GDM1 (cell line): ENCODE measurements around the gene SPPL2C.

ENCODE experiments used
- DNase-seq: peaks from one replicate; lab custom pipeline; 2025; lab: John Stamatoyannopoulos, UW

The SPPL2C gene

DNA sequence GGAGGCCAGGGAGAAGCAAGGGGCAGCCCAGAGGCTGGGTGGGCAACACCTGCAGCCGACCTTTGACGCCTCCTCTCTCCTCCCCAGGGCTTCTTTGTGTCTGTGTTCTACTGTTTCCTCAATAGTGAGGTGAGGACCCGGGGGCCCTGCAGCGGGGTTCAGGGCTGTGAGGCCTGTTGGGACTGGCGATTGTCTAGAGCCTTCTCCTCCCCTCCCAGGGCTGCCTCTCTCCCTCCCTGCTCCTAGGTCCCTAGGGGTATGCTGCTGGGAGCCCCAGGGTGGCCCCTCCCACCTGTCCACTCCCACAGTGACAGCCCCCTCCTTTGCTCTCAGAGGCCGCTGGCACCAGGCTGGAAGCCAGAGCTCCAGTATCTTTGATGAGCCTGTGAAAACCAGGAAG is 10.8 kb upstream of the SPPL2C start:
- DNase-seq, result no peak

DNA sequence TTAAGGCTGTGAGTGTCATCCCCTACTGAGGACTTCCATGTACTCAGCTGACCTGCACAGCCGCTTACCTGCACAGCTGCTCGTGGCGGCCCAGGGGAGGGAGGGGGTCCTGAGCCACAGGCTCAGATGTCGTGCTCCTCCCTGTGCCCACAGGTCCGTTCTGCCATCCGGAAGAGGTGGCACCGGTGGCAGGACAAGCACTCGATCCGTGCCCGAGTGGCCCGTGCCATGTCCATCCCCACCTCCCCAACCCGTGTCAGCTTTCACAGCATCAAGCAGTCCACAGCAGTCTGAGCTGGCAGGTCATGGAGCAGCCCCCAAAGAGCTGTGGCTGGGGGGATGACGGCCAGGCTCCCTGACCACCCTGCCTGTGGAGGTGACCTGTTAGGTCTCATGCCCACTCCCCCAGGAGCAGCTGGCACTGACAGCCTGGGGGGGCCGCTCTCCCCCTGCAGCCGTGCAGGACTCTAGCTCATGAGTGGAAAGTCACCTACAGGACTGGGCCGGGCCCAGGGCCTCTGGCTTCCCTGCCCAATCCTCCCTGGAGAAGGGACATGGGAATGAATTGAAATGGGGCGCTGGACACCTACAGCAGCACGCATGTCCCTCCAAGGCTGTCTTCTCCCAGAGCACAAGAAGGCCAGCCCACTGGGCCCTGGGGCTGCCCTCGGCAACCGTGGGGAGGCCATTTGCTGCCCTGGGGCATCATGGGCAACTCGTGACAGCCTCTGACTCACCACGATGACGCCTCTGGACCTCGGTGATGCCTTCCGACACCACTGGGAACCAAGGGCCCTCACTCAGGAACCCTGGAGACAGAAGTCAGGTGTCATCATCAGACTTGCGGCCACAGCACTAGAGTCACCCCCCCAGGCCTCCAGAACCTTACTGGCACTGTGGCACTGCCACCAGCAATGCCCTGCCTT is 9.9 kb upstream of the SPPL2C start:
- no peak for DNase-seq

DNA sequence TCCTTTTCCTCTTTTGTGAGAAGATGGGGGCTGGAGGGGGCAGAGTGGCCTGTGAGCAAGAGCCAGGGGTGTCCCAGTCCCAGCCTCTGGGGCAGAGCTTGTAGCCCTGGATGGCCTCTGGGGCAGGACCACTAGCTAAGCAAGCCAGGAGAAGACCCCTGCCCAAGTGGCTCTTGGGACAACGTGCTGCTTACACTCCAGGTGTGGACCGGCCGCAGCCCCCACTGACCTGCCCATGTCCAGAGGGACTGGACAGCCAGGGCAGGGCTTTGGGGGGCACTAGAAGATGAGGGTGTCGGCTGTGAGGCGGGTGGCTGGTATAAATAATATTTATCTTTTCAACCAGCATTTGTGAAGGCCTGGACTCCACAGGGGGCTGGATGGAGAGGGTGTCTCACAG is 9.2 kb upstream of the SPPL2C start:
- no peak for DNase-seq

DNA sequence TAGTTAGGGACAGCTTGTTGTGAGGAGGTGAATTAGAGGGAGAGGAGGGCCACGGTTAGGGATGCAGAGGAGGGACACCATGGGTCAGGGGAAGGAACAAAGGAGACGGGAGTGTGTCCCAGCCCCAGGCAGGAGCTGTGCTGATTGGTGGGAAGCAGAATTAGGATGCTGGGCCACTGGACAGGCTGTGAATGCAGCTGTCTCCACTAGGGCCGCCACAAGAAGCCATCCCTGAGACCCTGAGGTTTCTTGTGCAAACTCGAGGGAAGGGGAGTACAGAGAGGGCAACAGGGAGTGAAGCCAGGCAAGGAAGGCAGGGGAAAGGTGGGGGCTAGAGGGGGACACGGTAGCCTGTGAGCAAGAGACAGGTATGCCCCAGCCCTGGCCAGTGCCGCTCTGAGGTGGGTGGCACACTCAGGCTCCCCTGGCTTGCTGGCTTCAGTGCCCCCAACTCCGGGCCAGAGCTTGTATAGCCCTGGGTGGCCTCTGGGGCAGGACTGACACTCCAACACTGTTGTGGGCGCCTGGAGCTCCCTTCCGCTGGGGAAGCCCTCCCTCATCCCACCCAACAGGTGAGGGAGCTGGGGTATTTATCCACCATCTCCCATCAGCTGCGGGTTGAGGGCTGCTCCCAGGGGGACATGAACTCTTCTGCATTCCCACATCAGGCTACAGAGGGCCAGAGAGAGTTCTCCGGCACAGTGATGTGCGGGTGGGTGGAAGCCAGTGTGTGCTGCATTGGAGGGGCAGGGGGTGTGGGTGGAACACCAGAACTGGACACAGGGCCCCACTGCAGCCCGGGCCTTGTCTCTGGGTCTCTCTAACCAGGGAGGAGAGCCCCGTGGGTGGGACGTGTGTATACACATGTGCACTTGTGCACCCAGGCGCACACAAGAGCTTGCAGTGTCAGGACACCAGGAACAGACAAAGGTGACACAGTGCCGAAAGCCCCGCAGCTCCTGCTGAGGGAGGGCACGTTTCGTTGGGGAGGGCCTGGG is 8.3 kb upstream of the SPPL2C start:
- no peak for DNase-seq

DNA sequence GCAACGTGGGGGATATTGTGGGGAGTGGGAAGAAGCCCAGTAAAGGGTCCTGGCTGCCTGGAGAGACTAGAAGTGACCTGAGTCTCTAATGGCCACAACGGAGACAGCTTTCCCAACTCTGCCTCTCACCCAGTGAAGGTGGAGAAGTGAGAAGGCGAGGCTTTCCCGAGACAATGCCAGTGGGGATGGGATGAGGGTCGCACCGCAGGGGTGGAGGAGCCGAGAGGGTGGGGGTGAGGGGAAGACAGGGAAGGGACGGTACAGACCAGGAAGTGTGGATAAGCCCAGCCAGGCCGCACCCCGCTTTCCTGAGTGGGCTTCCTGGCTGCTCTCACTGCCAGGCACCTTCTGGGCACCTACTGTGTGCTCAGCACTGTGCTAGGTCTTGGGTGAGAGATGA is 7.5 kb upstream of the SPPL2C start:
- no peak for DNase-seq

DNA sequence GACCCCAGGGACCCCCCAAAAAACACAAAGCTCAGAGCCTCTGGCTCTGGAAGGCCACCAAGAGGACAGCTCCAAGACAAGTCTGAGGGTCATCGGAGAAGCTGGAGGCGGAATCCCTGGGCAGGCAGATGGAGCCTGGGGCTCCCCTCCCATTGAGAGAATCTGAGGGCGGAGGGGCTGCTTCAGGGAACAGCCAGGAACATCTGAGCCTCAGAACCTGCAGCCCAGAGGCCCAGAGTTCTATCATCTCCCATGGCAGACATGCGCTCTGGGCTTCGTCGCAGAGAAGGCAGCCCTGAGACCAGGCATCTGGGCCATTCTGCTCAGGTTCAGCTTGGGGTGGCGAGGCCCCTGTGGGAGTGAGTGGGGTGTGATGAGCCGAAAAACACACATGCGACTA is 7.1 kb upstream of the SPPL2C start:
- DNase-seq, result no peak

DNA sequence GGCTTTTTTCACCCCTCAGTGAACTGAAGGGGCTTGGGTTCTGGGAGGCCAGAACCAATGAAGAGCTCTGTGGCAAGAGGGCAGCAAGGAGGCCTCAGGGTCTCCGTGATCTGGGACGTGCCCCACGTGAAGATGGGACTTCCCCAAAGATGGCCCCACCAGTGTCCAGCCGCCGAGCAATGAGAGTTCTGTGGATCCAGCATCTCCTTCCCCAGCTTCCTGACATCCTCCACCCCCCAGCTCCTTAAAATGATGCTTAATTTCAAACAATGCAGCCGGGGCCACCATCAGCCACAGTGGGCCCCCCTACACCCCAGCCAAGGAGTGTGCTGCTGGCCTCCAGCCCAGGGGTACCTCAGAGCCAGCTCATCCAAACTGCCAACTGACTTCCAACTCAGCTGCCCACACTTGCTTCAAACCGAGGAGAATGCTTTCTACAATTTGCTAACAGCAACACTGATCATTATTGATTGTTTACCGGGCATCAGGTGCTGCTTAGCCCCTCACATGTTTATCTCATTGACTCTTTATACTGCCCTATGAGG is 5.9 kb upstream of the SPPL2C start:
- no peak for DNase-seq

DNA sequence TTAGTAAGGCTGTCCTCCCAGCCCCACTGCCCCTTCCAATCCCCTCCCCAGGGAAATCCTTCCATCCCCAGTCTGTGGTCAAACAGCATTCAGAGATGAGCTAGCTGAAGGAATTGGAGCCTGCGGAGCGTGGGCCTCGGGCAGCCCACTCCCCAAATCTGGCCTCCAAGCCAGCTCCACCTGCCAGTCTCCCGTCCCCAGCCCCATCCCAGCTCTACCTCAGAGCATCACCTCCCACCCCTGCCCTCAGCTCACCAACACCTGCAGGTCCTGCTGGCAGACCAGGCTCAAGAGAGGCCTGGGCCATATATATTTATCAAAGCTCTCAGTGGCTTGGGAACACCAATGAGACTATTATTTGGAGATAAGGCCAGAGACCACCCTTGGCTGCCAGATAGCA is 5.2 kb upstream of the SPPL2C start:
- no peak for DNase-seq

DNA sequence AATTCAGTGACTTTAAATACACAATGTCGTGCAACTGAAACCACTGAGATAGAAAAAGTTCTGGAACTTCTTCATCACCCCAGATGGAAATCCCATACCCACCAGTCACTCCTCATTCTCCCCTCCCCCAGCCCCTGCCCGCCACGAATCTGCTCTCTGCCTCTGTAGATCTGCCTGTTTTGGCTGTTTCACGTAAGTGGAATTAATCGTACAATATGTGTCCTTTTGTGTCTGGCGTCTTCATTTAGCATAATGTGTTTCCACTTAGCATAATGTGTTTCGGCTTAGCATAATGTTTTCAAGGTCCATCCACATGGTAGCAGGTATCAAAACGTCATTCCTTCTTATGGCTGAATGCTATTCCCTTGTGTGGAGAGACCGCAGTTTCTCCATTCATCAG is 3.5 kb upstream of the SPPL2C start:
- no peak for DNase-seq

DNA sequence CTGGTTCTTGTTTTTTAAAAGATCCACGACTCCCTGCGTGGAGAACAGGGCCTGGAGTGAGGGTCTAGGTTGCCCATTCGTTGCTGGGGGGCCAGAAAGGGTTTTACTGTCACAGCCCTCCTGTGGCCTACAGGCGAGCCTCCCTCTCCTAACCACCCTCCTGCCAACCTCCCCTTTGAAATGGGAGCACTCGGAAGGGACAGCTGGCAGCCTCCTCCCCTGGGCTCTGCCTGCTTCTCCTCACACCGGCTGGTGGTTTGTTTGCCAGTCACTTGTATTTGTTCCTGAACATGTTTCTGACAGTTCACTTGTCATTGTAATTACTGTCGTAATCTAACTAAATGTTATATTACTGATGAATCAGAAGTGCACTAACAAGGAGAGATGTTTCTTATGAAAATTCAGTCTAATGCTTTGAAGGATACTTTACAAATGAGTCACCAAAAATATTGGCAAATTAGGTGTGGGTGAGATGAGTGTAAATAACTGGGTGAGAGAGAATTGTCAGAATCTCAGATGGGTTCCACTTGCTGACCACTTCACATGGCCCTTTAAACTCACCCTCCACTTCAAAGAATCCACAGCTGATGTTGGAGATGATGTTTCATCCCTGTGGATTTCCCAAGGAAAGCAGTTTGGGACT is 2.7 kb upstream of the SPPL2C start:
- no peak for DNase-seq

DNA sequence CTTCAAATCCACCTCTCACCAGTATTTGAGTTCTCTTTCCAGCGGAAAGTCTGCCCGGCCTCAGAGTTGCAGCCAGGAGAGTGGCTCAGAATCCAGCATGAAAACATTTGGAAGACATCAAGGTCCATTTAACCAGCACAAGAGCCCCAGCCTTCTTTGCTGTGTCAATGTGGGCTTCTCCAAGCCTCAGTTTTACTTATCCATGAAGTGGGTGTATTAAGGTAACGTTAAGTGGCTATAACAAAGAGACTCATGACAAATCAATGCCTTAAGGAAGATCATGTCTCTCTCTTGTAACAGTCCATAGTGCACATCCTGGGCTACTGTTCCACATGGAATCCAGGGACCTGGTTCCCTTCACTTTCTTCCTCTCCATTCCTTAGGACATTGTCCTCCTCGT is 959 bp upstream of the SPPL2C start:
- no peak for DNase-seq

DNA sequence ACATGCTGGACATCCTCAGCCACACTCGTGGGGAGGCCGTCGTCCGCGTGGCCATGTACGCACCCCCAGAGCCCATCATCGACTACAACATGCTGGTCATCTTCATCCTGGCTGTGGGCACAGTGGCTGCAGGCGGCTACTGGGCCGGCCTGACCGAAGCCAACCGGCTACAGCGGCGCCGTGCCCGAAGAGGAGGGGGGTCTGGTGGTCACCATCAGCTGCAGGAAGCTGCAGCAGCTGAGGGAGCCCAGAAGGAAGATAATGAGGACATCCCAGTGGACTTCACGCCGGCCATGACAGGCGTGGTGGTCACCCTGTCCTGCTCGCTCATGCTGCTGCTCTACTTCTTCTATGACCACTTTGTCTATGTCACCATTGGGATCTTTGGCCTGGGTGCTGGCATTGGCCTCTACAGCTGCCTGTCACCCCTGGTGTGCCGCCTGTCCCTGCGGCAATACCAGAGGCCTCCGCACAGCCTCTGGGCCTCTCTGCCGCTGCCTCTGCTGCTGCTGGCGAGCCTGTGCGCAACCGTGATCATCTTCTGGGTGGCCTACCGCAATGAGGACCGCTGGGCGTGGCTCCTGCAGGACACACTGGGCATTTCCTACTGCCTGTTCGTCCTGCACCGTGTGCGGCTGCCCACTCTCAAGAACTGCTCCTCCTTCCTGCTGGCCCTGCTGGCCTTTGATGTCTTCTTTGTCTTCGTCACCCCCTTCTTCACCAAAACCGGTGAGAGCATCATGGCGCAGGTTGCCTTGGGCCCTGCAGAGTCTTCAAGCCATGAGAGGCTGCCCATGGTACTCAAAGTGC is 900 bp downstream of the SPPL2C start:
- DNase-seq, result no peak

DNA sequence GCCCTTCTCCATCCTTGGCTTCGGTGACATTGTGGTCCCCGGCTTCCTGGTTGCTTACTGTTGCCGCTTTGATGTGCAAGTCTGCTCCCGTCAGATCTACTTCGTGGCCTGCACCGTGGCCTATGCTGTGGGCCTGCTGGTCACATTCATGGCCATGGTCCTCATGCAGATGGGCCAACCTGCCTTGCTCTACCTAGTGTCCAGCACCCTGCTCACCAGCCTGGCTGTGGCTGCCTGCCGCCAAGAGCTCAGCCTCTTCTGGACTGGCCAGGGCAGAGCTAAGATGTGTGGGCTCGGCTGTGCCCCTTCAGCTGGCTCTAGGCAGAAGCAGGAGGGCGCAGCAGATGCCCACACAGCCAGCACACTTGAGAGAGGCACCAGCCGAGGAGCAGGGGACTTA is 1.5 kb downstream of the SPPL2C start:
- DNase-seq, result no peak

DNA sequence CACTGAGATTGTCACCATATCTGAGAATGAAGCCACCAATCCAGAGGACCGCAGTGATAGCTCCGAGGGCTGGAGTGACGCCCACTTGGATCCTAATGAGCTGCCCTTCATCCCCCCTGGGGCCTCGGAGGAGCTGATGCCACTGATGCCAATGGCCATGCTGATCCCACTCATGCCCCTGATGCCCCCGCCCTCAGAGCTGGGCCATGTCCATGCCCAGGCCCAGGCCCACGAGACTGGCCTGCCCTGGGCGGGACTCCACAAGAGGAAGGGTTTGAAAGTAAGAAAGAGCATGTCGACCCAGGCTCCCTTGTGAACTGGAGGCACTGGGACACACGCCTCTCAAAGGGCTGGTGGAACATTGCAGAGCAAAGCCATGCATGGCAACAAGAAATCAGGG is 2.0 kb downstream of the SPPL2C start:
- DNase-seq, result no peak

DNA sequence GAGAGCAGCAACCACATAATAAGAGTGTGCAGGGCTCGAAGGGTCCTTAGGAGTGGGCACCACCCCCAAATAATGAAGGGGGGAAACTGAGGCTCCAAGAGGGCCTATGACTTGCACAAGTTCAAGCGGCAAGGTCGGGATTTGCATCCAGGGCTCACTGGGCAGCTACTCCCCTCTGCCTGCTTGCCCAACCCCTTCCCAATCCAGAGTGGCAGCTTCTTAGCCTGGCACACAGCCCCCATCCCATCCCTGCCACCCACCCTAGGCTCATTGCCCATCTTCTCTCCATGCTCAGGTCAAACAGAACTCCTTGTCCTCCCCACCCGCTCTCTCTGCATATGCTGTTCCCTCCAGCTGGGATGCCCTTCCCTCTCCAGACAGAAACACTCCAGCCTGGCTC is 2.4 kb downstream of the SPPL2C start:
- DNase-seq, result no peak

DNA sequence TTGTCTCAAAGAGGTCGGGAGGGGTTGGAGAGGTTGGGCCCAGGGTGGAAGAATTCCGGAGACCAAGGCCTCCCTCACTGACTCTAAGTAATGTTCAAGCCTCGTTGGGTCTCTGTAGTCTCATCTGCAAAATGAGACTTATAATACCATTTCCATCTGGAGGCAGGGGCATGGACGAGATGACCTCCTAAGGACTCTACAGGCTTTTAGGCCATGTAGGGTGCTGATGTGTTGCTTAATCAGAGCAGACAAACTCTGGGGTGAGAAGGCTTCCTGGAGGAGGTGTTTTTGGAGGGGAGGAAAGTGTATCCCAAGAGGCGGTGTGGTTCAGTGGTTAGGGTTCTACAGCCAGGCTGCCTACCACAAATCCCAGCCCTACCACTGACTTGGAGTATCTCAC is 3.1 kb downstream of the SPPL2C start:
- no peak for DNase-seq

DNA sequence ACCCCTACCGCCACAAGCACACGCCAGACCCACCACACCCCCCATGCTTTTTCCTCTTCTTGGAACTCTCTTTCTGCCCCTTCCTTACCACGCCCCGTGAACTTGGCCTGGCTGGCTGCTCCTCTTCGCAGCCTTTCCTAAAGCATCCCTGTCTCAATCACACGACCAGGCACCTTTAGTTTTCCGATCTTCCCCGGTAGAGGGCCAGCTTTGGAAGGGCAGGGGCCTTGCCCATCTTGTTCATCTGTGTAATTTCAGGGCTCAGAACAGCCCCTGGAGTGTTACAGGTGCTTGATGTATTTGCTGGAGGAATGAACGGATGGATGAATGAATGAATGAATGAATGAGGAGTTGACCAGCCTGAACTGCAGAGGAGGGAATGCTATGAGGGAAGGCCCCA is 3.7 kb downstream of the SPPL2C start:
- DNase-seq, result no peak

DNA sequence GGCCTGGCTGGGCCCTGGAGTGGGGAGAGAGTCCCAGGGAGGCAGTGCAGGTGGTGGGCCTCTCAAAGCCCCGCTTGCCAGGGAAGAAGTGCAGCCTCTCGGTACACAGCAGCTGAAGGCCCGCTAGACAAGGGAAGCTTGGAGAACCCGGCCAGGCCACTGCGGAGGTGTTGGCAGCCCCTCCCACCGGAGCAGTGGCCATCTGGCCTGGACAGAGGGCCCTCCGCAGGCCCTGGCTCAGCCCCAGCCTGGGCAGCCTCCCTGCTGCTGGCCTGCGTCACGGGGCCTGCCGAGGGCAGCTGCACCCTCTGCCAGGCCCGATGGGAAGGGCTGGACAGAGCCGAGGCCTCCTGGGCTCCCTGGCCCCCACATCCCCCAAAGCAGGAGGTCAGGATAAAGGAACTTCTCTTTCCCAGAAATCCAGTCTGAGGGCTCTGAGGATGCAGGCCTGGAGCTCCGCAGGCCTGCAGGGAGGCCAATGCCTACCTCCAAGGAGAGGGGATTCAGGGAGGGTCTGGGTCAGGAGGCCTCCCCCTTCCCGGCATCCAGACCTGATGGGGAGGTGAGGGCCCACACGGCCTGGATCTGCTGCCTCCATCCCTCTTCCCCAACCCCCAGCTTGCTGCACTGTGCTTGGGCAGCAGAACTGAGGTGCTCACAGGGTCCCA is 4.3 kb downstream of the SPPL2C start:
- no peak for DNase-seq

DNA sequence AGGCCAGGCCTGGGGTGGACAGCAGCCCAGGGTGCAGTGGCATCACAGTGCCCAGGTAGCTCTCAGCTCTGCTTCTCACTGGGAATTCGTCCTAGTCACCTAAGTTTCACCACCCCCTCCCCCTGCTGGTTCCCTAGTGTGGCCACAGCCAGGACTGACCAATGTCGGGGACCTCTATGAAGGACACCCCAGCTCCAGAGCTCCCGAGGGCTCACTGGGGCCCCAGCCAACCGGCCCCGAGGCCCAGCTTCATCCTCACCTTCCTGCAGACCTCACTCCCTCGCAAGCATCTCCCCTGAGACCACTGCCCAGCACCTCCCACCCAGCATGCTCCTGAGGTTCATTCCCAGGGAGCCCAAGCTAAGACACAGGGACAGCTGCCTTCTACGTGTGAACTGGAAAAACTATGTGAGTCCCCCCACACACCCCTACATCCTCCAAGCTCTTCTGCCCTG is 4.9 kb downstream of the SPPL2C start:
- no peak for DNase-seq

DNA sequence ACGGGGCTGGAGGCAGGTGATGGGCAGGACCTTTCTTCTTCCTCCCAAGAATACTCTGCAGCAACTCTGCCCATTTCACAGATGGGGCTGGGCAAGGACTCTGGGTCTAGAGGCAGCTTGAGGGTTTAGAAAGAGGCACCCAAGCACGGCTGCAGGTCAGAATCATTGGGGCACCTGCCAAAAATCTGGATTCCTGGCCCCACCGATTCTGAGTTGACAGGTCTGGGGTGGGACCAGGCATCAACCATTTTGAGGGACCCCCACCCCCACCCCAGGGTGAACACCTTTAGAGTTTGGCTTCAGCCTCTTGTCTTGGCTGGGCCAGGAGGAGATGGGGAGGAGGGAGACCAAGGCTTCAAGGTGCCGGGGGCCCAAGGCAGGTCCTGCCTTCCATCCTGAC is 5.3 kb downstream of the SPPL2C start:
- no peak for DNase-seq

DNA sequence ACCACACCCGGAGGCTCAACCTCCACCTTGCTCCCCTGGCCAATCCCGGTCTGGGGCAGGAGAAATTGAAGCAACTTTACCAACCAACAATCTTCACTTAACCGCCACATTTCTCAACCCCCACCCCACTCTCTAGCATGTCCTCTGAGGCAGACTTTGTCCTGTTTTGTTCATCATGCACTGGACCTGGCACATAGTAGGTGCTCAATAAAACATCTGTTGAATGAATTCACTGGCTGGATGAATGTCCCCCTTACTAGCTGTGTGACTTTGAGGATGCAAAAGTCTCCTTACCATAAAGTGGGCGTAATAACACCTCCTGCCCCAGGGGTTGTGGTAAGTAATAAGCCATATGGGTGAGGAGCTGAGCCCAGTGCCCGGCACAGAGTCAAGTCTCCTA is 5.8 kb downstream of the SPPL2C start:
- DNase-seq, result no peak
